Activated naive CD8-positive, alpha-beta T cell treated with anti-CD3 and anti-CD28 coated beads, Interleukin-2, amount 50 U/mL, for 24 hours (primary cell): Measurements from ENCODE around the gene IFNA1.

Experiments
- ATAC-seq: fragments of 150-1000 bp; cut with Tn5 transposase; one replicate; pipeline ENCODE4 v1.10.0; 2021
- DNase-seq: peaks from one replicate; pipeline ENCODE4 v3.0.0; 2021
- H3K27ac Mint-ChIP-seq: one replicate; pipeline ENCODE4 v1.8.0; 2021; ENCODE audit warnings: mild to moderate bottlenecking, mixed read lengths
- H3K27me3 Mint-ChIP-seq: one replicate; pipeline ENCODE4 v1.8.0; 2021; ENCODE audit warnings: mixed read lengths
- H3K36me3 Mint-ChIP-seq: one replicate; pipeline ENCODE4 v1.8.0; 2021; ENCODE audit warnings: low read depth, mixed read lengths
- H3K4me1 Mint-ChIP-seq: one replicate; pipeline ENCODE4 v1.8.0; 2021; ENCODE audit warnings: mixed read lengths
- H3K4me3 Mint-ChIP-seq: one replicate; pipeline ENCODE4 v1.8.0; 2021; ENCODE audit warnings: mild to moderate bottlenecking, moderate library complexity, mixed read lengths
- H3K9me3 Mint-ChIP-seq: one replicate; pipeline ENCODE4 v1.8.0; 2021; ENCODE audit warnings: mixed read lengths

The IFNA1 gene

GRCh38 chr9:21470126-21470525 is 29.9 kb downstream of the IFNA1 start:
- no peak overlapping the region for H3K4me3 Mint-ChIP-seq
- H3K4me1 Mint-ChIP-seq, result no peaks in the 10 kb centered on the region
- H3K27ac Mint-ChIP-seq, result no peak overlapping the region
- no peak for ATAC-seq
- peaks cover 6% of the 10 kb centered on the region for H3K27me3 Mint-ChIP-seq
- no peak for DNase-seq
- H3K9me3 Mint-ChIP-seq, result no peaks in the 10 kb centered on the region
- H3K36me3 Mint-ChIP-seq, result no peaks in the 10 kb centered on the region

GRCh38 chr9:21473236-21473635 is 33.0 kb downstream of the IFNA1 start:
- no peaks in the 10 kb centered on the region for H3K36me3 Mint-ChIP-seq
- peaks cover 7% of the 10 kb centered on the region for H3K27me3 Mint-ChIP-seq
- ATAC-seq (no peak), DNase-seq (no peak)
- peaks cover 3% of the 10 kb centered on the region for H3K4me1 Mint-ChIP-seq
- no peaks in the 10 kb centered on the region for H3K9me3 Mint-ChIP-seq
- H3K27ac Mint-ChIP-seq, result no peak overlapping the region
- no peak overlapping the region for H3K4me3 Mint-ChIP-seq

- DNase-seq (no peak), ATAC-seq (peak; percentile 67)
- Mint-ChIP-seq H3K9me3 (no peaks in the 10 kb centered on the region), H3K36me3 (no peaks in the 10 kb centered on the region), H3K4me1 (peaks cover 9% of the 10 kb centered on the region), H3K27ac (no peak overlapping the region), H3K27me3 (peaks cover 7% of the 10 kb centered on the region), H3K4me3 (no peak overlapping the region)
Measured at GRCh38 chr9:21477466-21477865, 37.2 kb downstream of the IFNA1 start.

GRCh38 chr9:21479152-21479702 is 39.0 kb downstream of the IFNA1 start:
- Mint-ChIP-seq H3K27ac (no peak overlapping the region), H3K36me3 (no peaks in the 10 kb centered on the region), H3K4me3 (no peak overlapping the region), H3K4me1 (peaks cover 9% of the 10 kb centered on the region), H3K27me3 (peaks cover 5% of the 10 kb centered on the region), H3K9me3 (no peaks in the 10 kb centered on the region)
- no peak for DNase-seq
- no peak for ATAC-seq

- DNase-seq (no peak), ATAC-seq (no peak)
- Mint-ChIP-seq H3K4me1 (peaks cover 9% of the 10 kb centered on the region), H3K27ac (no peak overlapping the region), H3K36me3 (no peaks in the 10 kb centered on the region), H3K9me3 (no peaks in the 10 kb centered on the region), H3K27me3 (peaks cover 2% of the 10 kb centered on the region), H3K4me3 (no peak overlapping the region)
Measured at GRCh38 chr9:21481470-21482056, 41.3 kb downstream of the IFNA1 start.

- no peak within 1 kb of the TSS for H3K4me3 Mint-ChIP-seq
Measured at GRCh38 chr9:21482213-21482612, 42.0 kb downstream of the IFNA1 start, which contains the start of gene IFNE. IFNE (minus strand) TSS chr9:21482313; CDS start chr9:21481694, 619 bp downstream.

More at GRCh38 chr9:21482213-21482612, 42.0 kb downstream of the IFNA1 start, which contains the start of gene IFNE:
- no peak for DNase-seq
- Mint-ChIP-seq H3K27ac (no peak within 1 kb of the TSS), H3K36me3 (no peaks in the 10 kb centered on the region), H3K27me3 (peaks cover 2% of the 10 kb centered on the region), H3K4me1 (peaks cover 8% of the 10 kb centered on the region), H3K9me3 (no peaks in the 10 kb centered on the region)
- ATAC-seq, result no peak
